Measurements from ENCODE around the gene NINL.

GRCh38 chr20:25500880-25501351 lies 84.4 kb downstream of the NINL start:
- TF ChIP-seq, protein P1, sequence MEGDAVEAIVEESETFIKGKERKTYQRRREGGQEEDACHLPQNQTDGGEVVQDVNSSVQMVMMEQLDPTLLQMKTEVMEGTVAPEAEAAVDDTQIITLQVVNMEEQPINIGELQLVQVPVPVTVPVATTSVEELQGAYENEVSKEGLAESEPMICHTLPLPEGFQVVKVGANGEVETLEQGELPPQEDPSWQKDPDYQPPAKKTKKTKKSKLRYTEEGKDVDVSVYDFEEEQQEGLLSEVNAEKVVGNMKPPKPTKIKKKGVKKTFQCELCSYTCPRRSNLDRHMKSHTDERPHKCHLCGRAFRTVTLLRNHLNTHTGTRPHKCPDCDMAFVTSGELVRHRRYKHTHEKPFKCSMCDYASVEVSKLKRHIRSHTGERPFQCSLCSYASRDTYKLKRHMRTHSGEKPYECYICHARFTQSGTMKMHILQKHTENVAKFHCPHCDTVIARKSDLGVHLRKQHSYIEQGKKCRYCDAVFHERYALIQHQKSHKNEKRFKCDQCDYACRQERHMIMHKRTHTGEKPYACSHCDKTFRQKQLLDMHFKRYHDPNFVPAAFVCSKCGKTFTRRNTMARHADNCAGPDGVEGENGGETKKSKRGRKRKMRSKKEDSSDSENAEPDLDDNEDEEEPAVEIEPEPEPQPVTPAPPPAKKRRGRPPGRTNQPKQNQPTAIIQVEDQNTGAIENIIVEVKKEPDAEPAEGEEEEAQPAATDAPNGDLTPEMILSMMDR (IDR thresholded peaks at IDR 0.05; ENCODE audit: low read depth, low read length, poor library complexity, severe bottlenecking), result no peak
- TF ChIP-seq EZH2phosphoT487 (IDR thresholded peaks at IDR 0.05; ENCODE audit: borderline replicate concordance, low read length), result no peak

All from DOHH2 (cell line).